B cell (primary cell): ENCODE results near the gene PLEKHB1. TPM values are rescaled to one million over a fixed set of nuclear protein-coding genes. Genes with fewer than 3 reads are reported as not detected.

ENCODE experiments used
- ATAC-seq: fragments of 200-7000 bp; cut with Tn5 transposase; one replicate; pipeline ENCODE4 v1.10.0; 2021; ENCODE audit warnings: low read depth, mild to moderate bottlenecking, moderate number of reproducible peaks, moderate library complexity
- CTCF ChIA-PET: fragments of 350-600 bp; sonication (Branson Sonifier 250); formaldehyde crosslinking; loops from one replicate; lab custom pipeline; 2021; ENCODE audit warnings: antibody characterized with exemption, inconsistent platforms; lab: Charles Lee
- POLR2A ChIA-PET: fragments of 350-600 bp; sonication (Branson Sonifier 250); formaldehyde crosslinking; loops from one replicate; lab custom pipeline; 2021; ENCODE audit warnings: antibody characterized with exemption; lab: Charles Lee
- DNase-seq: peaks from one replicate; pipeline ENCODE4 v3.0.0; 2013
- H2AFZ ChIP-seq: 2 replicates; pipeline ENCODE4 v1.6.1; 2012; ENCODE audit warnings: mild to moderate bottlenecking, low read depth, low read length; ENCODE audit not compliant: insufficient read depth, poor library complexity, severe bottlenecking
- H3K27ac ChIP-seq, 2 donors: 1 replicate in 1 of 2; 2 replicates in 1 of 2; pipeline ENCODE4 v1.5.1; 2012 to 2013; ENCODE audit warnings: low read length in 2 of 2, mild to moderate bottlenecking in 2 of 2, moderate library complexity in 1 of 2
- H3K27me3 ChIP-seq, 4 experiments: fragments of 200-600 bp in 1 of 4; sonication (generic) in 1 of 4; replicated peaks in 1 of 4; 1 replicate in 2 of 4; 2 replicates in 2 of 4; pipeline versions ENCODE4 v1.6.1 to v1.7.0; 2013 to 2016; ENCODE audit warnings: low read length in 3 of 4, mild to moderate bottlenecking in 2 of 4, mixed read lengths in 1 of 4, moderate library complexity in 1 of 4; ENCODE audit not compliant: insufficient read depth in 4 of 4, control insufficient read depth in 3 of 4; ENCODE audit errors: control extremely low read depth in 1 of 4
- H3K36me3 ChIP-seq, 2 experiments: replicated peaks in 1 of 2; 1 replicate in 1 of 2; 2 replicates in 1 of 2; pipeline versions ENCODE4 v1.6.1 to v1.7.1; 2013; ENCODE audit warnings: low read length in 1 of 2; ENCODE audit not compliant: insufficient read depth in 2 of 2, control insufficient read depth in 1 of 2; ENCODE audit errors: control extremely low read depth in 1 of 2, extremely low read depth in 1 of 2
- H3K4me1 ChIP-seq, 2 donors: fragments of 200-600 bp in 1 of 2; sonication (generic) in 1 of 2; 1 replicate in 1 of 2; 2 replicates in 1 of 2; pipeline versions ENCODE4 v1.5.1 to v1.6.1; 2013 to 2017; ENCODE audit warnings: low read length in 2 of 2; ENCODE audit not compliant: control insufficient read depth in 2 of 2, insufficient read depth in 2 of 2
- H3K4me2 ChIP-seq: replicated peaks from 2 replicates; pipeline ENCODE3; 2012; ENCODE audit warnings: mild to moderate bottlenecking, low read depth, low read length; ENCODE audit not compliant: poor library complexity, severe bottlenecking
- H3K4me3 ChIP-seq, 5 experiments: fragments of 200-600 bp in 1 of 5; sonication (generic) in 1 of 5; 1 replicate in 3 of 5; 2 replicates in 2 of 5; pipeline versions ENCODE4 v1.5.1 to v1.7.0; 2011 to 2016; ENCODE audit warnings: low read length in 4 of 5, mild to moderate bottlenecking in 4 of 5, low read depth in 2 of 5, control low read depth in 1 of 5, moderate library complexity in 1 of 5; ENCODE audit not compliant: insufficient read depth in 1 of 5; ENCODE audit errors: control extremely low read depth in 1 of 5, extremely low read depth in 1 of 5
- H3K79me2 ChIP-seq: fragments of 200-600 bp; sonication (generic); one replicate; pipeline ENCODE4 v1.6.0; 2016; ENCODE audit warnings: low read length; ENCODE audit not compliant: control insufficient read depth, insufficient read depth
- H3K9ac ChIP-seq: fragments of 200-600 bp; sonication (generic); 2 replicates; pipeline ENCODE4 v1.6.1; 2017; ENCODE audit warnings: mild to moderate bottlenecking, low read length, moderate library complexity
- H3K9me3 ChIP-seq, 3 donors: one replicate each; pipeline versions ENCODE4 v1.6.1 to v1.7.1; 2013; ENCODE audit warnings: low read length in 2 of 3; ENCODE audit not compliant: control insufficient read depth in 2 of 3, insufficient read depth in 1 of 3; ENCODE audit errors: control extremely low read depth in 1 of 3
- H4K20me1 ChIP-seq: 2 replicates; pipeline ENCODE4 v1.6.0; 2012; ENCODE audit warnings: mild to moderate bottlenecking, low read length; ENCODE audit not compliant: insufficient read depth, control insufficient read depth, poor library complexity, severe bottlenecking
- H3K27ac Mint-ChIP-seq: one replicate; pipeline ENCODE4 v1.8.0; 2021; ENCODE audit warnings: mixed read lengths
- H3K27me3 Mint-ChIP-seq: one replicate; pipeline ENCODE4 v1.8.0; 2021; ENCODE audit warnings: mixed read lengths
- H3K4me1 Mint-ChIP-seq: one replicate; pipeline ENCODE4 v1.8.0; 2021; ENCODE audit warnings: mixed read lengths
- H3K4me3 Mint-ChIP-seq: one replicate; pipeline ENCODE4 v1.8.0; 2021; ENCODE audit warnings: mixed read lengths
- H3K9me3 Mint-ChIP-seq: one replicate; pipeline ENCODE4 v1.8.0; 2022; ENCODE audit warnings: mixed read lengths; ENCODE audit not compliant: insufficient read depth
- CTCF ChIP-seq: fragments of 200-600 bp; IDR thresholded peaks from one replicate; pipeline ENCODE4 v1.8.0; 2022; ENCODE audit warnings: antibody characterized with exemption, mild to moderate bottlenecking
- EZH2 ChIP-seq: IDR thresholded peaks from 2 replicates; pipeline ENCODE4 v1.6.1; 2012; ENCODE audit warnings: borderline replicate concordance, low read depth, mild to moderate bottlenecking, moderate library complexity, low read length; ENCODE audit not compliant: insufficient read depth, poor library complexity, severe bottlenecking
- WGBS: methylation state at CpG from one replicate; pipeline ENCODE4 v1.1.5; 2013; ENCODE audit warnings: missing lambda C conversion rate; ENCODE audit not compliant: insufficient coverage; 5-methylcytosine and 5-hydroxymethylcytosine counted together
- intact Hi-C: fragments of 100-400 bp; cut with micrococcal nuclease; formaldehyde crosslinking; loops from one replicate; pipeline ENCODE4 v1.10.0; 2022
- polyA plus RNA-seq: library from polyadenylated mRNA; depleted of rRNA; stranded (reverse); fragments of >200 nt; gene quantifications from 2 replicates; pipeline ENCODE4 v1.2.3, GENCODE V29; 2012
- total RNA-seq, 2 donors: library from RNA; stranded (reverse); fragments of 120-200 nt in 1 of 2; gene quantifications; 1 replicate in 1 of 2; 2 replicates in 1 of 2; pipeline versions ENCODE4 v1.2.3 to v1.2.4, GENCODE V29; 2013 to 2022

PLEKHB1 gene
- total and polyA plus RNA-seq, 2 donors (not counting 1 experiment from before 2014, with no cell fraction given): 13.8 to 16.7 TPM

- WGBS: 100% methylated on average over 3 of the region's 3 CpGs
- Histone ChIP-seq H2AFZ (no peak overlapping the region), H3K27me3 (peaks cover 0 to 13% (median 4%) of the 10 kb centered on the region in 4 experiments), H3K9me3 (no peaks in the 10 kb centered on the region), H3K36me3 (no peaks in the 10 kb centered on the region), H3K4me3 (no peak overlapping the region), H3K9ac (no peak overlapping the region), H3K79me2 (no peaks in the 10 kb centered on the region), H3K4me1 (peaks cover 9 to 10% of the 10 kb centered on the region in 2 donors), H3K27ac (no peak overlapping the region), H4K20me1 (no peaks in the 10 kb centered on the region), H3K4me2 (no peak overlapping the region)
- POLR2A ChIA-PET: no interaction called here
- Mint-ChIP-seq H3K4me3 (no peak overlapping the region), H3K27me3 (peaks cover 7% of the 10 kb centered on the region), H3K9me3 (no peaks in the 10 kb centered on the region), H3K27ac (no peak overlapping the region), H3K4me1 (peaks cover 14% of the 10 kb centered on the region)
- DNase-seq (no peak), ATAC-seq (no peak)
- CTCF ChIA-PET: interaction anchor here (0.5 to 13.3 kb wide), 17 partner anchors 9 to 1300 kb away, joined by 3 to 252 read pairs (median 6); partner anchors contain the start of gene PLEKHB1
- intact Hi-C loops: no loop called here
- TF ChIP-seq CTCF (no peak), EZH2 (no peak)
These were observed 16.2 kb downstream of the PLEKHB1 start for GRCh38 chr11:73662445-73663157.
